ENCODE data around the gene PLA2G4E.

The PLA2G4E gene

GRCh38 chr15:41932511-41933289, 88.1 kb downstream of the PLA2G4E start:
- no peak for DNase-seq

GRCh38 chr15:41932101-41932500, 88.7 kb downstream of the PLA2G4E start:
- no peak for DNase-seq

Data from CD4-positive, alpha-beta T cell treated with Interleukin-6 for 4 hours (primary cell).